Activated naive CD4-positive, alpha-beta T cell treated with Interleukin-2 at 50 U/mL for 16 hours (primary cell): Measurements from ENCODE around the gene FPR3.

ENCODE experiments used
- DNase-seq: peaks from one replicate; pipeline ENCODE4 v3.0.0-alpha.2; 2020

The FPR3 gene

DNA sequence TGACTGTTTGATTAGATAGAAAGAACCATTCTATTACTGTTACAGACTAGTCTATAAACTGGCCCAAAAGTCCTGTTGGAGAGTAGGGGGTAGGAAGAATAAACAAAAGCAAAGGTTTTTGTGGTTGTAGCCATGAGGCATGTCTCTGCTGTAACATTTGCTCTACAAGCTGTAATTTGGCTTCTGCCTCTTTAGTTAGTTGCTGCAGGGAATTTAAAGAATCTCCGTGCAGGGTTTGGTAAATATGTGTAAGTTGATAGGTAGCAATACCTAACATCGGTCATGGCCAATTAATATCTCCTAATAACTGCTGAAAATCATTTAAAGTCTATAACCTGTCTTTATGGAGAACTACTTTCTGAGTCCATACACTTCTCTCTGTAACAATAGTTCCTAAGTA is 13.0 kb downstream of the FPR3 start:
- DNase-seq: no peak

GRCh38 chr19:51808333-51808986 is 13.5 kb downstream of the FPR3 start:
- DNase-seq: no peak

GRCh38 chr19:51809787-51810186 is 14.8 kb downstream of the FPR3 start:
- DNase-seq: no peak

- DNase-seq: no peak
Observed at GRCh38 chr19:51810223-51810622, 15.3 kb downstream of the FPR3 start.

DNA sequence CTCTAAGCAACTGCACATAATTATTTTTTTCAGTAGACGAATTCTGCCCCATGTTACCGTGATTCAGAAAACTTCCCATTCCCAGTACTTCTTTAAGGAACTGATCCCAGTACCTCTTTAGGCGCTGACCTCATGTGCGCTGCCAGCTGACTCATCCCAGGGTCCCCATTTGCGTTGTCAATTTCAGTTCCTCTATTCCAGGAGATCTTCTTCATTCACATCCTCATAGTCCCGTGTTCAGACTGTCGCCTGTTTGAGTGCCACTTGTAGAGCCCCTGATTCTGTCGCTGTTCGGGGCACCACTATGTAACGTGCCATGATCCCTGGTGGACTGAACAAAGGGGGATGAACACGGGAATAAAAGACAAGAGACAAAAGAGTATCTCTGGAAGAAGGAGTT is 16.4 kb downstream of the FPR3 start:
- no peak for DNase-seq

DNA sequence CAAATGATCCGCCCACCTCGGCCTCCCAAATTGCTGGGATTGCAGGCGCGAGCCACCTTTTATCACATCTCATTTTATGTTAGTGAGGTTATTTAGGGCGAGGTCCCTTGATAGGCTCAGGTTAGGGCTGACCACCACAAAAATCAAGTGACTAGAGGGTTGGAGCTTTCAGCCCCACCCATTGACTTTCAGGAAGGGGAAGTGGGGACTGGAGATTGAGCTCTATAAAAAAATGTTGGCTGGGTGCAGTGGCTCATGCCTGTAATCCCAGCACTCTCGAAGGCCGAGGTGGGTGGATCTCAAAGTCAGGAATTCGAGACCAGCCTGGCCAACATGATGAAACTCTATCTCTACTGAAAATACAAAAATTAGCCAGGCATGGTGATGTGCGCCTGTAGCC is 20.1 kb downstream of the FPR3 start:
- DNase-seq: no peak

DNA sequence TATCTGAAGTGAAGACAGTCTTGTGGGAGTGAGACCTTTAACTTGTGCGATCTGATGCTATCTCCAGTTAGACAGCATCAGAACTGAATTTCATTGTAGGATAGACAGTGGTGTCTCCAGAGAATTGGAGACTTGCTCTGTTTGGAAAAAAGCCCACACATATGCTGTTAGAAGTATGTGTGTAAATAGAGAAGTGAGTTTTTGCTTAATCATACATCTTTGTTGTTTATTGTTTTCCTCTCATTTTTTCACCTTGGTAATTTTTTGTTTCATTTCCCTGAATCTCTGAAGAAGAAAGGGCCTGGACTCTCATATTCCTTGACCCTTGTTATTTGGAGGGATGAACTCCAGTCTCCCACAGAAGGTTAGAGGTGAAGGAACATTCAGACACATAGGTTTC is 21.8 kb downstream of the FPR3 start:
- DNase-seq: no peak

- no peak for DNase-seq
Observed at GRCh38 chr19:51820011-51820410, 25.1 kb downstream of the FPR3 start.

GRCh38 chr19:51820831-51821446 is 26.0 kb downstream of the FPR3 start:
- DNase-seq: no peak

DNA sequence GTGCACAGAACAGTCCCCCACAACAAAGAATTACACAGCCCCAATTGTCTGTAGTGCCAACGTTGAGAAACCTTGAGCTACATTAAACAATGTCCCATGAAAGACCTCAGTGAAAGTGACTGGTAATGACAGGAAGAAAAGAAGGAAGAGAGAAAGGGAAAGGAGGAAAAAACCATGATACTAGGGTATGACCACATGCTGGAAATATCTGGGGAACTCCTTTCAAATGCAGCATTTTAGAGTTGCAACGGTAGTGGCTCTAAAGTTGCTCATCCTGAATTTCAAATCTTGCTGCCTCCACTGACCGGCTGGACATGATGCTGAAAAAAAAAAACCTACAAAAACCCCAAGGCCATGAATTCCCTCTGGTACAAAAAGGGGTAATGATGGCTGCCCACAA is 26.5 kb downstream of the FPR3 start:
- no peak for DNase-seq

- DNase-seq: no peak
Observed at GRCh38 chr19:51821921-51822320, 27.0 kb downstream of the FPR3 start.

- no peak for DNase-seq
Observed at GRCh38 chr19:51822325-51822724, 27.4 kb downstream of the FPR3 start.

GRCh38 chr19:51822946-51823345 is 28.0 kb downstream of the FPR3 start:
- no peak for DNase-seq

DNA sequence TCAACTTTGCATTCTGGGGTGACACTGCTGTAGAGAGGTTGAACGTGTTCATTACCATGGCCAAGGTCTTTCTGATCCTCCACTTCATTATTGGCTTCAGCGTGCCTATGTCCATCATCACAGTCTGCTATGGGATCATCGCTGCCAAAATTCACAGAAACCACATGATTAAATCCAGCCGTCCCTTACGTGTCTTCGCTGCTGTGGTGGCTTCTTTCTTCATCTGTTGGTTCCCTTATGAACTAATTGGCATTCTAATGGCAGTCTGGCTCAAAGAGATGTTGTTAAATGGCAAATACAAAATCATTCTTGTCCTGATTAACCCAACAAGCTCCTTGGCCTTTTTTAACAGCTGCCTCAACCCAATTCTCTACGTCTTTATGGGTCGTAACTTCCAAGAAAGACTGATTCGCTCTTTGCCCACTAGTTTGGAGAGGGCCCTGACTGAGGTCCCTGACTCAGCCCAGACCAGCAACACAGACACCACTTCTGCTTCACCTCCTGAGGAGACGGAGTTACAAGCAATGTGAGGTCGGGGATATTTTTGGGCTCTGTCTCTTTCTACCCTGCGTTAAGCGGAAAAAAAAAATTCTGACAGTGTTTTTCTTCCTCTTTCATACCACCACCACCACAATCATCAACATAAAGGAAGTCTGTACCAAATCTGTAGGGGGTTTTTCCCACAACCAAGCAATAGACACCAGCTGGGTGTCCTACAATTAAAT is 29.5 kb downstream of the FPR3 start:
- DNase-seq: no peak

DNA sequence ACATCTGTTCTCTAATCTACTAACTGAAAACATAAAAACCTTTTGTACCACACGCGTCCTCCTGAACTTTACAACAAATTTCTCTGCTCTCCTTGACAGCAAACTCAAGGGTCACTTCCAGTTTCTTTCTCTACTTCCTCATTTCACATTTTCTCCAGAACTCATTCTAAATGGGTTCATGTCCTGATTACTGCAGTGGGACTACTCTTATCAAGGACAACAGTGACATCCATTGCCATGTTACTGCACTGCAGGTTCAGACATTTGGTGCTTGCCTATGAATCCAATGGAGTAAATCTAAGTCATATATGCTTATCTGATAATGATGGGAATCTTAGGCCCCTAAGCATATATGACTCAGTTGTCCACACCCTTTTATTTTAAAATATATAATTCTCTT is 35.3 kb downstream of the FPR3 start:
- no peak for DNase-seq

- no peak for DNase-seq
Observed at GRCh38 chr19:51837145-51837544, 42.2 kb downstream of the FPR3 start.

GRCh38 chr19:51861870-51862622 is 67.1 kb downstream of the FPR3 start:
- DNase-seq: no peak

DNA sequence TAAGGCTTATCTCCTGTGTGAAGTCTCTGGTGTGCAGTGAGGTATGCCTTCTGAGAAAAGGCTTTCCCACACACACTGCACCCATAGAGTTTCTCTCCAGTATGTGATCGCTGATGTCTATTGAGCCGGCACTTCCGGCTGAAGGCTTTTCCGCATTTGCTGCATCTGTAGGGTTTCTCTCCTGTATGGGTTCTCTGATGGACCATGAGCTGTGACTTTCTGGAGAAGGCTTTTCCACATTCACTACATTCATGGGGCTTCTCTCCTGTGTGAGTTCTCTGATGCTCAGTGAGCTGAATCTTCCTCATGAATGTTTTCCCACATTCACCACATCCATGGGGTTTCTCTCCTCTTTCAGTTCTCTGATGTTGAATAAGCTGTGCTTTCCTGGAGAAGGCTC is 78.1 kb downstream of the FPR3 start:
- DNase-seq: no peak
